ENCODE data around the gene TMEM250. TPM values are rescaled to one million over a fixed set of nuclear protein-coding genes. Genes with fewer than 3 reads are reported as not detected.

TMEM250 gene
- total and polyA plus RNA-seq, 7 donors, result 23.7 to 48.4 (median 30.0) TPM

DNA sequence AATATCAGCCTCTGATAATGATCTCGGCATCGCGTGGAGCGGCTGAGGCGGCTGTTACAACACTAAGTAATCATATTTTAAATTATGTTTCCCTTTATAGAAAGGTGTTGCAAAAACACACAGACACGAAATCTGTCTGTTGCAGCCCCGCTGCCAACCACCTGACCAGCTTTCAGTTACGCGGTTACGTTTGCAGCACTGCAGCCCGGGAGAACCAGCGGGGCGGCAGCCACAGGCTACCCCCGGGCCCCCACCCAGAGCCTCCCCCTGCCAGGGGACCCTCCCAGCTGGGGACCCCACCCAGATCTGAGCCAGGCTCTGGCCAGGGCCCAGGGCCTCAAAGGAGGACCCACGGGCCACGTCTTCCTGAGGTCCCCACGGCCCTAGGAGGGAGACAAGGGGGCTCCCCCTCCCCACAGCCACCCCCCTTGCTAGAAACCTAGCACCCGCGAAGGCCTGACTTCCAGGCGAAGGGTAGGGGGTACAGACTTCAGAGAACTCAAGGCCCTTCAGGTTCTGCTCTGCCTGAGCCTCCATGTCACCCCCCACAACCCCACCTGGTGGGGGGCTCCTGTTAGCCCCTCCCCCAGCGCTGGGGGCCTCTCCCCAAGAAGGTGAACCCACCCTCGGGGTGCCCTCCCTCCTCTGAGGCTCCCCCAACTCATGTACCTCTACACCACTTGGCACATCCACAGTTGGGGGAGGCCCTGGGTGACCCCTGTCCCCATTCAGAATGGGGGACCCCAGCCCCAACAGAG is 29.6 kb downstream of the TMEM250 start:
- DNase-seq, result peak; percentile 84
- peak overlapping the region in 2 of 4 donors; percentile 26 to 34 for H3K4me3 ChIP-seq
- no peaks in the 10 kb centered on the region for H3K9me3 ChIP-seq
- H3K36me3 ChIP-seq, result no peaks in the 10 kb centered on the region
- 48 to 71% methylated on average over 22 of the region's 22 CpGs for WGBS, 2 donors
- TF ChIP-seq POLR2A (IDR thresholded peaks at IDR 0.05), result peak in 1 of 2 donors; percentile 13
- TF ChIP-seq EP300 (IDR thresholded peaks at IDR 0.05), result peak in 1 of 4 donors; percentile 36
- TF ChIP-seq CTCF (IDR thresholded peaks at IDR 0.05), result no peak
- peak; percentile 19 to 59 (median 36) for TF ChIP-seq POLR2AphosphoS5 (IDR thresholded peaks at IDR 0.05)
- H3K4me1 ChIP-seq, result peaks cover 0 to 97% (median 94%) of the 10 kb centered on the region in 4 donors
- H3K27ac ChIP-seq, result peak overlapping the region; percentile 97 to 98 (median 98)
- H3K27me3 ChIP-seq, result no peaks in the 10 kb centered on the region
- intact Hi-C loops (cut with DNase I), result loop anchor here (2.0 to 5.0 kb wide), 2 partner anchors 22 to 37 kb away; no protein-coding TSS in a partner anchor

GRCh38 chr9:136088481-136088938 is 30.2 kb downstream of the TMEM250 start:
- Histone ChIP-seq H3K27ac (peak overlapping the region; percentile 97 to 98 (median 98)), H3K27me3 (no peaks in the 10 kb centered on the region), H3K4me3 (peak overlapping the region in 2 of 4 donors; percentile 26 to 34), H3K4me1 (peaks cover 0 to 99% (median 96%) of the 10 kb centered on the region in 4 donors), H3K36me3 (peaks cover 0 to 6% (median 0%) of the 10 kb centered on the region in 4 donors), H3K9me3 (no peaks in the 10 kb centered on the region)
- TF ChIP-seq POLR2A (IDR thresholded peaks at IDR 0.05) (no peak), EP300 (IDR thresholded peaks at IDR 0.05) (no peak), CTCF (IDR thresholded peaks at IDR 0.05) (no peak), POLR2AphosphoS5 (IDR thresholded peaks at IDR 0.05) (no peak)
- 74 to 82% methylated on average over 15 of the region's 15 CpGs for WGBS, 2 donors
- DNase-seq, result no peak
- intact Hi-C loops (cut with DNase I), result loop anchor here (2.0 to 5.0 kb wide), 2 partner anchors 22 to 36 kb away; no protein-coding TSS in a partner anchor

GRCh38 chr9:136087741-136088480 is 30.8 kb downstream of the TMEM250 start:
- no peaks in the 10 kb centered on the region for H3K9me3 ChIP-seq
- no peak for TF ChIP-seq EP300 (IDR thresholded peaks at IDR 0.05)
- no peak for TF ChIP-seq CTCF (IDR thresholded peaks at IDR 0.05)
- TF ChIP-seq POLR2A (IDR thresholded peaks at IDR 0.05), result no peak
- TF ChIP-seq POLR2AphosphoS5 (IDR thresholded peaks at IDR 0.05), result no peak
- 88 to 90% methylated on average over 24 of the region's 24 CpGs for WGBS, 2 donors
- intact Hi-C loops (cut with DNase I), result loop anchor here (2.0 to 5.0 kb wide), 2 partner anchors 23 to 36 kb away; no protein-coding TSS in a partner anchor
- peaks cover 0 to 99% (median 96%) of the 10 kb centered on the region in 4 donors for H3K4me1 ChIP-seq
- peaks cover 0 to 10% (median 0%) of the 10 kb centered on the region in 4 donors for H3K36me3 ChIP-seq
- H3K27ac ChIP-seq, result peak overlapping the region; percentile 97 to 98 (median 98)
- H3K27me3 ChIP-seq, result no peaks in the 10 kb centered on the region
- peak; percentile 69 for DNase-seq
- H3K4me3 ChIP-seq, result no peak overlapping the region

GRCh38 chr9:136086951-136087740 is 31.5 kb downstream of the TMEM250 start:
- H3K4me1 ChIP-seq, result peaks cover 0 to 99% (median 96%) of the 10 kb centered on the region in 4 donors
- peak overlapping the region; percentile 97 to 98 (median 98) for H3K27ac ChIP-seq
- TF ChIP-seq CTCF (IDR thresholded peaks at IDR 0.05) (no peak), POLR2A (IDR thresholded peaks at IDR 0.05) (no peak), EP300 (IDR thresholded peaks at IDR 0.05) (no peak), POLR2AphosphoS5 (IDR thresholded peaks at IDR 0.05) (no peak)
- no peaks in the 10 kb centered on the region for H3K9me3 ChIP-seq
- DNase-seq, result peak; percentile 63
- peaks cover 0 to 10% (median 0%) of the 10 kb centered on the region in 4 donors for H3K36me3 ChIP-seq
- WGBS, 2 donors, result 87 to 92% methylated on average over 21 of the region's 21 CpGs
- no peaks in the 10 kb centered on the region for H3K27me3 ChIP-seq
- intact Hi-C loops (cut with DNase I), result loop anchor here (5.0 kb wide), 1 partner anchor 35 kb away; no protein-coding TSS in a partner anchor
- H3K4me3 ChIP-seq, result no peak overlapping the region

Measured in sigmoid colon (tissue), 7 donors.